Tibial nerve (tissue), 4 donors: ENCODE data around the gene EXD3. TPM values are rescaled to one million over a fixed set of nuclear protein-coding genes. Genes with fewer than 3 reads are reported as not detected.
A peak's percentile ranks its signal among the peaks of the same experiment; 100 is the strongest.

Experiments used
- DNase-seq, 2 donors: peaks; one replicate each; pipeline ENCODE4 v3.0.0-alpha.2; 2019; ENCODE audit warnings: low spot score in 2 of 2
- H3K27ac ChIP-seq, 4 donors: fragments of 200-600 bp; sonication (generic) in 3 of 4; one replicate each; pipeline ENCODE4 v1.5.1; 2017 to 2019; ENCODE audit warnings: mild to moderate bottlenecking in 1 of 4
- H3K27me3 ChIP-seq, 2 donors: fragments of 200-600 bp; sonication (generic) in 1 of 2; one replicate each; pipeline versions ENCODE4 v1.5.1 to v1.6.0; 2017 to 2019
- H3K36me3 ChIP-seq, 3 donors: fragments of 200-600 bp; sonication (generic); one replicate each; pipeline ENCODE4 v1.5.1; 2018 to 2019
- H3K4me1 ChIP-seq, 4 donors: fragments of 200-600 bp; sonication (generic) in 3 of 4; one replicate each; pipeline ENCODE4 v1.5.1; 2017 to 2019
- H3K4me3 ChIP-seq, 4 donors: fragments of 200-600 bp; sonication (generic) in 3 of 4; one replicate each; pipeline ENCODE4 v1.5.1; 2017 to 2019; ENCODE audit warnings: mild to moderate bottlenecking in 1 of 4, moderate library complexity in 1 of 4
- H3K9me3 ChIP-seq, 4 donors: fragments of 200-600 bp; sonication (generic) in 3 of 4; one replicate each; pipeline ENCODE4 v1.5.1; 2017 to 2019
- CTCF ChIP-seq, 5 experiments: fragments of 200-600 bp in 3 of 5; fragments of 450-650 bp in 2 of 5; sonication (generic) in 3 of 5; IDR thresholded peaks; one replicate each; pipeline ENCODE4 v1.5.1; 2016 to 2019; ENCODE audit warnings: antibody characterized with exemption in 5 of 5, mild to moderate bottlenecking in 3 of 5, moderate library complexity in 2 of 5
- EP300 ChIP-seq, 2 donors: sonication (generic); formaldehyde crosslinking; IDR thresholded peaks; one replicate each; pipeline ENCODE4 v1.6.1; 2017; ENCODE audit warnings: antibody characterized with exemption in 2 of 2, mild to moderate bottlenecking in 1 of 2
- POLR2A ChIP-seq, 2 donors: fragments of 450-650 bp; IDR thresholded peaks; one replicate each; pipeline ENCODE4 v1.6.1; 2017; ENCODE audit warnings: antibody characterized with exemption in 2 of 2, mild to moderate bottlenecking in 2 of 2, moderate library complexity in 2 of 2
- WGBS, 2 donors: methylation state at CpG; one replicate each; pipeline ENCODE4 v1.1.5; 2018; 5-methylcytosine and 5-hydroxymethylcytosine counted together
- total RNA-seq, 4 donors: library from RNA; depleted of rRNA; stranded (reverse); fragments of >200 nt; gene quantifications; one replicate each; pipeline ENCODE4 v1.1.0, GENCODE V29; 2016

The EXD3 gene
- total RNA-seq, 4 donors from 2014 or later = 27.6 to 99.9 (median 55.2) TPM

GRCh38 chr9:137281345-137282116 is 141.4 kb downstream of the EXD3 start:
- DNase-seq = no peak
- Histone ChIP-seq H3K4me3 (no peak overlapping the region), H3K27me3 (peaks cover 0 to 48% of the 10 kb centered on the region in 2 donors), H3K27ac (no peak overlapping the region), H3K36me3 (peaks cover 0 to 17% (median 0%) of the 10 kb centered on the region in 3 donors), H3K9me3 (peaks cover 0 to 30% (median 0%) of the 10 kb centered on the region in 4 donors), H3K4me1 (peaks cover 0 to 36% (median 13%) of the 10 kb centered on the region in 4 donors)
- no peak for TF ChIP-seq CTCF (IDR thresholded peaks at IDR 0.05)
- no peak for TF ChIP-seq POLR2A (IDR thresholded peaks at IDR 0.05)
- TF ChIP-seq EP300 (IDR thresholded peaks at IDR 0.05) = no peak
- WGBS, 2 donors = 29 to 62% methylated on average over 4 to 29 of the region's 39 CpGs

GRCh38 chr9:137280474-137281344 is 142.3 kb downstream of the EXD3 start:
- Histone ChIP-seq H3K36me3 (peaks cover 0 to 17% (median 0%) of the 10 kb centered on the region in 3 donors), H3K4me3 (peak overlapping the region in 1 of 4 donors; percentile 12), H3K27me3 (peaks cover 0 to 56% of the 10 kb centered on the region in 2 donors), H3K27ac (no peak overlapping the region), H3K9me3 (peaks cover 0 to 22% (median 0%) of the 10 kb centered on the region in 4 donors), H3K4me1 (peaks cover 0 to 44% (median 17%) of the 10 kb centered on the region in 4 donors)
- peak in 4 of 5 experiments; percentile 14 to 18 (median 17) for TF ChIP-seq CTCF (IDR thresholded peaks at IDR 0.05)
- TF ChIP-seq POLR2A (IDR thresholded peaks at IDR 0.05) = no peak
- 45% methylated on average over 41 to 66 of the region's 85 CpGs for WGBS, 2 donors
- DNase-seq = no peak

- H3K27ac ChIP-seq = no peak overlapping the region
- H3K36me3 ChIP-seq = peaks cover 0 to 17% (median 0%) of the 10 kb centered on the region in 3 donors
- H3K4me3 ChIP-seq = no peak overlapping the region
- WGBS, 2 donors = 88 to 89% methylated on average over 27 to 34 of the region's 41 CpGs
- peaks cover 0 to 57% of the 10 kb centered on the region in 2 donors for H3K27me3 ChIP-seq
- H3K4me1 ChIP-seq = peaks cover 0 to 49% (median 17%) of the 10 kb centered on the region in 4 donors
- TF ChIP-seq EP300 (IDR thresholded peaks at IDR 0.05) (no peak), POLR2A (IDR thresholded peaks at IDR 0.05) (no peak), CTCF (IDR thresholded peaks at IDR 0.05) (no peak)
- DNase-seq = no peak
- peaks cover 0 to 14% (median 0%) of the 10 kb centered on the region in 4 donors for H3K9me3 ChIP-seq
Measured at GRCh38 chr9:137279741-137280473, 143.1 kb downstream of the EXD3 start.

GRCh38 chr9:137278721-137279711 is 143.9 kb downstream of the EXD3 start:
- no peak for DNase-seq
- peaks cover 0 to 49% (median 17%) of the 10 kb centered on the region in 4 donors for H3K4me1 ChIP-seq
- H3K27me3 ChIP-seq = peaks cover 0 to 63% of the 10 kb centered on the region in 2 donors
- peaks cover 0 to 19% (median 0%) of the 10 kb centered on the region in 3 donors for H3K36me3 ChIP-seq
- 80 to 86% methylated on average over 109 to 134 of the region's 139 CpGs for WGBS, 2 donors
- peaks cover 0 to 10% (median 0%) of the 10 kb centered on the region in 4 donors for H3K9me3 ChIP-seq
- peak overlapping the region in 1 of 4 donors; percentile 86 for H3K27ac ChIP-seq
- TF ChIP-seq CTCF (IDR thresholded peaks at IDR 0.05) = no peak
- TF ChIP-seq POLR2A (IDR thresholded peaks at IDR 0.05) = no peak
- TF ChIP-seq EP300 (IDR thresholded peaks at IDR 0.05) = no peak
- peak overlapping the region in 2 of 4 donors; percentile 51 to 63 for H3K4me3 ChIP-seq
